Measurements from ENCODE around the gene CBX6.
A peak's percentile ranks its signal among the peaks of the same experiment; 100 is the strongest.
"Not testable (repeated sequence)": the region's sequence is repeated elsewhere in the genome, so short reads cannot be mapped to it uniquely, and the experiment has no call there.

Gene CBX6

GRCh38 chr22:38872172-38872830 is at the start of gene CBX6:
Gene CBX6, minus strand, starts transcription at chr22:38872216. Its CDS starts 26 bp downstream, at chr22:38872190.
- peak; percentile 77 for DNase-seq

DNA sequence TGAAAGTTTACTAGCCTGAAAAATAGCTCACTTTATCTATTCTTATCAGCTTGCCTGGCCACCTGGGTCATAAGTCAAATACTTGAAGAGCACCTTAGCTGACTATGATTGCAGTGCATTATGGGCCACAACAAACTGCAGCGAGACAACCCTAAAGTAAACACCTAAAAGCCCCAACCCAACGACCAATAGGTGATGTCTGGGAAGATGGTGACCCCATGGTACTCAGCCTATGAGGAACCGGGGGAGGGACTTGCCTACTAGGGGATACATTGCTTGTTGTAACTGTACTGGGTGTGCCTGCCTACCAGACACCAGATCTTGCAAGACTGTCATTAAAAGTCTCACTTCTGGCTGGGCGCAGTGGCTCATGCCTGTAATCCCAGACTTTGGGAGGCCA is 49.8 kb upstream of the CBX6 start:
- no peak for DNase-seq

GRCh38 chr22:38921120-38921519 is 49.1 kb upstream of the CBX6 start:
- DNase-seq, result peak; percentile 70

- DNase-seq, result no peak
Observed at GRCh38 chr22:38919631-38920190, 47.7 kb upstream of the CBX6 start.

GRCh38 chr22:38911434-38911833 is 39.4 kb upstream of the CBX6 start:
- DNase-seq, result no peak

- no peak for DNase-seq
Observed at GRCh38 chr22:38907767-38908166, 35.8 kb upstream of the CBX6 start.

- DNase-seq, result no peak
Observed at GRCh38 chr22:38906052-38906451, 34.0 kb upstream of the CBX6 start.

DNA sequence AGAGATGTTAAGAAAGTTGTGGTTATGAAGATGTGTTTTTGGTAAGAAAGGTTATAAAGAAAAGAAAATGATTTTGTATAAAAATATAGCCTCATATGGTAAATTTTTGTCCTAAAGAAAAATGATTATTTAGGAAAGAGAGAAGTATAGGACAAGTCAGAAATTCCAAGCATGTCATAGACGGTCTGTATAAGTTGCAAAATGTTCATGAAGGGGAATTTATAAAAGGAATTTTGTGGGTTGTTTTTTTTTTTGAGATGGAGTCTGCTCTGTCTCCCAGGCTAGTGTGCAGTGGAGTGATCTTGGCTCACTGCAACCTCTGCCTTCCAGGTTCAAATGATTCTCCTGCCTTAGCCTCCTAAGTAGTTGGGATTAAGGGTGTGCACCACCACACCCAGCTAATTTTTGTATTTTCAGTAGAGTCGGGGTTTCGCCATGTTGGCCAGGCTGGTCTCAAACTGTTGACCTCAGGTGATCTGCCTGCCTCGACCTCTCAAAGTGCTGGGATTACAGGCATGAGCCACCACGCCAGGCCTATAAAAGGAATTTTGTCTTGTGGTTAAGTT is 32.1 kb upstream of the CBX6 start:
- not testable (repeated sequence) for DNase-seq

DNA sequence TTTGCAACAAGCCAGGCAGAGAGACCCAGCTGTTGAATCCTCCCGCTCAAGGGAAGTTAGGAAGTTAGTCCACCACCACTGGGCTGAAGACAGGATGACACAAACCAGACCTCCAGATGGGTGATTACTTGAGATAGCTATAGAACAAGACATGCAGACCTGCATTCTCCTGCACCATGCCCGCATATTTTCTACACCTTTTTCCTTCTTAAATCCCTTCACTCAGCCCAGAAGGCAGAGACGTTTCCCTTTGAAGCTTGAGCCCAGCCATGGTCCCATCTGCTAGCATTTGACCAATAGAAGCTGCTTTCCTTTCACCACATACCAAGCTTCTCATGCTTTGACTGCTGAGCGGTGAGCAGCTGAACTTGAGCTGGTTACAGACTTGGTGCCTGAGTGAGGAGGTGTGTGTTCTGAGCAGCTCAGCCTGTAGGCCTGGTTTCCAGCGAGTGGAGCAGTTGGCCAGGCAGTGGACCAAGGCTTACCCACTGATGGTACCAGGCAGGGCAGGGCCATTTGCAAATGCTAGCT is 29.2 kb upstream of the CBX6 start:
- no peak for DNase-seq

DNA sequence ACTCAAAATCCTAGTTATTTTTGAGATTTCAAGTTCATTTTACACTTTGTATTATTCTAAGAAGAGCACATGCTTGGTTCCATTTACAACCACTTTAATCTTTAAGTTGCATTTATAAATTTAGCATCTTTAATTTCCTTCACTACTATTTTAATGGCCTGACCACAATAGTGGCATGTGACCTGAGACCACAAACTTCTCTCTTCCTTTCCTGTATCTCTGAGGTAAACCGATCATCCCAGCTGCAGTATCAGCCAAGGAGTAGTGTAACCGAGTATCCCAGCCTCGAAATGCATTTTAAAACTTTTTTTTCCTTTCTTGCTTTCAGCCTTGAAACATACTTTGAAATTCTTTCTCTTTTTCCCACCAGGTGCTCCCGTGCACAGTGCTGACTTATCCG is 28.7 kb upstream of the CBX6 start:
- no peak for DNase-seq

DNA sequence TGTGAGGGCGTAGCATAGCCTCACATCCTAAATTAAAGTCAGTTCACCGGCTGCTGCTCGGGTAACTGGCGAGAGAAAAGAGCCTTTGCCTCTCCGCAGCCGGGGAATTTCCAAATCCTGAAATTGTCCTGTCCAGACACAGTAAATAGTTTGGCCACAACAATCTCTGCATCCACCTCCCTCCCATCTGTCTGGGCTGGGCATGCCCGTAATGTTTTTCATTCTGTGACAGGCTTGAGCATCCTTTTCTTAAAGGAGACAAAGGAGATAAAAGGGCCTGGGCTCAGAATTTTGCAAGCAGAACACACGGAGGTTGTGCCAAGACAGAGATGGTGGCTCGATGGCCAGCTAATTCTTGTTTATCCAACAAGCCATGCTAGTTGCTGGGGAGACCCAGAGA is 19.2 kb upstream of the CBX6 start:
- DNase-seq, result no peak

DNA sequence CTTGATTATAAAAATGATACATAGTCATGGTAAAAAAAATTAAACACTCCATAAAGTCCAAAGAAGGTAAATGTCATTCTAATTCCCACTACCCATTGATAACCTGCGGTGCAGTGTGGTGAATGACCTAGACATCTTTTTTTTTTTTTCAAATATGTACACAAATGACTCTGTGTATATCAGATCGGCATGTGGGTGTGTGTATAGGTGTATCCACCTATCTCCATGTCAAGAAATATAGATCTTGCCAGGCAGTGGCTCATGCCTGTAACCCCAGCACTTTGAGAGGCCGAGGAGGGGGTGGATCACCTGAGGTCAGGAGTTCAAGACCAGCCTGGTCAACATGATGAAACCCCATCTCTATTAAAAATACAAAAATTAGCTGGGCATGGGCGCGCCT is 18.4 kb upstream of the CBX6 start:
- no peak for DNase-seq

DNA sequence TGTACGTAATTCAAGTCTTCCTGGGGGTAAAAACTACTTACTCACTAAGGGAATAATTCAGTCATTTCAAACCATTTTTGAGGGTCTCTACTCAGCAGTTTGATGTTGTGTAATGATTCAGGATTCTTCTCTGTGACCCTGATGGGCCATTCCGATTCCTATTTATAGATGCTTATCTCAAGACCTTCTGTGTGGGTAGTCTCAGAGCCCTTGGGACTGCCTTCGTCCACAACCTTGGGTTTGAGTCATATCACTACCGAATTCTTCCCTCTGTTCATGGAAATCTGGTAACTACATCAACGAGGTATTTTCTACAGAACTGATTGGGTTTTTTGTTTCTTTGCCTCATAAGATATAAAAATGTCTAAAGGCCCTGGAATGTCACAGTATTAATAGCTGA is 14.3 kb upstream of the CBX6 start:
- no peak for DNase-seq

DNA sequence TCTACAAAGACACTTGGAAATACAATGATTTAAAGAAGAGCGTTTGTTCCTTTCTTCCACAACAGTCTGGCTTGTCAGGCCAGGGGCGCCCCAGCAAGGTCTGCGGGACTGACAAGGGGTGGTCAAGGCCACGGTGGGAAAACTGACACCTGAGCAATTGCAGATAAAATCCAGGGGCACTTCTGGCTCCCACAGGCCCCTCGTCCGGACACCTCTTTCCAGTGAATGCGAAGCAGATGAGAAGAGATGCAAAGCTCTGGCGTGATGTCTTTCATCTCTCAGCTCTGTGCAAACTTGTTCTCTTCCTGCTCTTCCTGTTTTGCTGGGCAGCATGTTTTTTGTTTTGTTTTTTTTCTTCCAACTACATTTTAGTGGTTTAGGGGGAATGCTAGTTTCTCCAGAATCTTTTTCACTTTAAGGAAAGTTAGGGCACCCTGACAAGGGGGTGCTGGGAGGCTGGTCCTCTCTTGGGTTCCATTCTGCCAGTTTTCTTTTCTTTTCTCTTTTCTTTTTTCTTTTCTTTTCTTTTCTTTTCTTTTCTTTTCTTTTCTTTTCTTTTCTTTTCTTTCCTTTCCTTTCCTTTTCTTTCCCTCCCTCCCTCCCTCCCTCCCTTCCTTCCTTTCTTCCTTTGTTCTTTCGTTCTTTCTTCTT is 11.1 kb upstream of the CBX6 start:
- no peak for DNase-seq

GRCh38 chr22:38881997-38882879 is 10.2 kb upstream of the CBX6 start:
- DNase-seq, result no peak

- DNase-seq, result peak; percentile 38
Observed at GRCh38 chr22:38881464-38881871, 9.5 kb upstream of the CBX6 start.

GRCh38 chr22:38879961-38880360 is 7.9 kb upstream of the CBX6 start:
- DNase-seq, result no peak

DNA sequence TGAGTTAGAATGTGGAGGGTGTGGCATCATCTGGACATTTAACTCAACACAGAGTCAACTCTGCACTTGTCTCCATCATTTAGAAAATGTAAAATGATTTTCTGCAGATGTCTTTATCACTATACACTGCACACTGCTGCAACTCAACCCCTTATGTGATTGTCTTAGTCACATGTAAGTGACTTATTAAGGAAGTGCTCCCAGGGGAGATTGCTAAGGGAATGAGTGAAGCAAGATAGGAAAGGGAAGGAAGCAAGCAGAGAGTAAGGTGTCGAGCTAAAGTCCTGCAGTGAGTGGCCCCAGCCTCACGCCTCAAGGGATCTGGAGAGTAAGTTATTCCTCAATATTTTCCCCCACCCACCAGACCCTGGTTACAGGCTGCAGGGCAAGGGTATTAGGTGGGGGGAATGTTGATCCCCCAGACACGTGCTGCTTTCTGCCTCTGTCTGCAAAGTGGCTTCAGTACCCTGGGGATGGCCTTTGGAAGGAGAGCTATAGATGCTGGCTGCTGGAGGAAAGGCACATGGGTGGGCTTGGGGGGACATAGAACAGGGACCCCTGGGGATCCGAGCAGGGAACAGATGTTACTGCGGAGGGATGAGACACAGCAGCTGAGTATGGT is 7.2 kb upstream of the CBX6 start:
- DNase-seq, result no peak

DNA sequence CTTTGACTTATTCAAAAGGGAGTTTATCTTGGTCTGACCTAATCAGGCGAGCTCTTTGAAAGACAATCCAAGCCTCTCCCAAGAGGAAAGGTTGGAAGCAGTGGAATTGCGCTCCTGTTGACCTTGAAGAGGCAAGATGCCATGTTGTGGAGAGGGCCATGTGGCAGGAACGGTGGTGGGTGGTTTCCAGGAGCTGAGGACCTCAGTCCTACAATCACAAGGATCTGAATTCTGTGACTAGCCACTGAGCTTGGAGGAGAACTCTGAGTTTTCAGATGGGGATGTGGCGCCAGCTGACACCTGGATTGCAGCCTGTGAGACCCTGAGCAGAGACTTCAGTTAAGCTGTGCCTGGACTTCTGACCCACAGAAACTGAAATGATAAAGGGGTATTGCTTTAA is 6.0 kb upstream of the CBX6 start:
- DNase-seq, result no peak

DNA sequence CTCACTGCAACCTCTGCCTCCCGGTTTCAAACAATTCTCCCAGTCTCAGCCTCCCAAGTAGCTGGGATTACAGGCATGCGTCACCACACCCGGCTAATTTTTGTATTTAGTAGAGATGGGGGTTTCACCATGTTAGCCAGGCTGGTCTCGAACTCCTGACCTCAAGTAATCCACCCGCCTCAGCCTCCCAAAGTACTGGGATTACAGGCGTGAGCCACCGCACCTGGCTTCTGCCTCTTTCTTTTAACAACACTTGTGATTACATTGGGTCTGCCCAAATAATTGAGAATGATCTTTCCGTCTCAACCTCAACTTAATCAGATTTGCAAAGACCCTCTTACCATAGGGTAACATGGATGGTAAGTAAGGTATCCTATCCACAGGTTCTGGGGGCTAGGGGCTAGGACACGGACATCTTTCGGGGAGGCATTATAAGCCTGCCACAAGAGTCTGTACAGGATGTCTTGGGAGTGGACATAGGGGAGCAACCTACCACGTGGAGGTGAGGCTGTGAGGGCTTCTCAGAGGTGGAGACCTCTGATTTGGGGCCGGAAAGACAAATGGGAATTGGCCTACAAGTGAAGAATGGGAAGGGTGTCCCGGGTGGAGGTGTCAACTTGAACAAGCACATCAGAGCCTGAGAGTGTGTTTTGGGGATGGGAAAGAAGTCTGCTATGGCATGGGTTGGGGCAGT is 2.7 kb upstream of the CBX6 start:
- no peak for DNase-seq

DNA sequence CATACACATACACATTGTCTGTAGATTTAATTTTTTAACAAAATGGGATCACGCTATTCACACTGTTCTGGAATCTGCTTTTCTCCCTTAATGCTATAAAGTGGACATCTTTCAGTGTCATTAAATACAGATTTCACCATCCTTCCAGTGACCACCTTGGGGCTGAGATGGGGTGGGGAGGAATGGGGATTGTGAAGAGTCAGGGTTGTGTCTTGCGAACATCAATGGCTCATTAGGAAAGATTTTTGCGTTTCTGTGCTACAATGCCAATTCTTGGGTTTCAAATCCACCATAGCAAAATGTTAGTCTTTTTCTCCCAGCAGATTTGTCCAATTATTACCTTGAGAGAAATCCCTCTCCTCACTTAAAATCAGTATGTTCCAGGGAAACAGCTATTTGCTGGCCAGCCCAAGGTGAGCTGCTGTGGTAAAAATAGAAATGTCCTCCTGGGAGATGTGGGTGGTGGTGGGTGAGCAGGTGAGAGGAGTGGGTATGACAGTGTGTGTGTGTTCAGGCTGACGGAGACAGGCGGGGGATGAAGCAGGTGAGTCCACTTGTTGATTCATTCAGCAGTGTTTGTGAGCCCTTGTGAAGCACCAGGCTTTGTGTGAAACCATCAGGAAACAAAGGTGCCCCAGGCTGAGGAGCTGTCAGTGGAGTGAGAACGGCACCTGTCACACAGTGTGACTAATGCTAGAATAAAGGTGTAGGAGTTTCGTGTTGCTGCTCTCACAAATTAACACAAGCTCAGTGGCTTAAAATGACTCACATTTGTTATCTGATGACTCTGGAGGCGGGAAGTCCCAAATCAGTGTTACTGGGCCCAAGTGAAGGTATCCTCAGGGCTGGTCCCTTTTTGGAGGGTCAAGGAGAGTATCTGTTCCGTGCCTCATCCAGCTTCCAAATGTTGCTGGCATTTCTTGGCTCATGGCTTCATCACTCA is 1.7 kb upstream of the CBX6 start:
- peak; percentile 39 for DNase-seq

Measured in DMS79 treated with DMSO at 0.1 percent for 48 hours (cell line).